Measurements from ENCODE around the gene ZNF254. TPM values are rescaled to one million over a fixed set of nuclear protein-coding genes. Genes with fewer than 3 reads are reported as not detected.

Gene ZNF254
- total RNA-seq, 2 donors from 2014 or later = 10.7 to 14.0 TPM

- peaks cover 46 to 48% of the 10 kb centered on the region in 2 donors for H3K9me3 Mint-ChIP-seq
- no peak overlapping the region for H3K27ac Mint-ChIP-seq
- no peak for DNase-seq (ENCODE audit: low spot score in 2 of 2)
- no peak for ATAC-seq
- peaks cover 55 to 61% of the 10 kb centered on the region in 2 donors for H3K36me3 Mint-ChIP-seq
These were observed 53.1 kb downstream of the ZNF254 start for GRCh38 chr19:24140099-24140498.

GRCh38 chr19:24140591-24140990 lies 53.6 kb downstream of the ZNF254 start:
- Mint-ChIP-seq H3K9me3 (peaks cover 43 to 46% of the 10 kb centered on the region in 2 donors), H3K36me3 (peaks cover 50 to 60% of the 10 kb centered on the region in 2 donors), H3K27ac (no peak overlapping the region)
- DNase-seq (ENCODE audit: low spot score in 2 of 2) = no peak
- ATAC-seq = no peak

DNA sequence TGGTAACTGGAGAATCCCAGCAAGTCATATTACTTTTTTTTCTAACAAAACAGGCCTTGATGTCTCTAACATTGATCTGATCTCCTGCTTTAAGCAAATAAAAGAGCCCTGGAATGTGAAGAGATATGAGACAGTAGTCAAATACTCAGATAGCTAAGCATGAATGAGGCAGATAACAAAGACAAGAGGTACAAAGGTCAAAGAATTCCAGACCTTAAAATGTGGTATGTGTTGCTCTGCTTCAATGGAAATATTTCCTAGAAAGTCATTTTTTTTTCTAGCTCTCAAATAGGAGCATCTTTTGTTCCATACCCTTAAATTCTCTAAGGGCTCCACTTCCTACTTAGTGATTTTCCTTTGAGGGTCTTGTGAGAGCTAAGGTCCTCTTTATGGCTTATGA lies 54.6 kb downstream of the ZNF254 start:
- ATAC-seq (no peak), DNase-seq (ENCODE audit: low spot score in 2 of 2) (no peak)
- H3K27ac Mint-ChIP-seq = no peak overlapping the region
- peaks cover 40 to 58% of the 10 kb centered on the region in 2 donors for H3K36me3 Mint-ChIP-seq
- peaks cover 36% of the 10 kb centered on the region in 2 donors for H3K9me3 Mint-ChIP-seq

- Mint-ChIP-seq H3K36me3 (peaks cover 32 to 47% of the 10 kb centered on the region in 2 donors), H3K9me3 (peaks cover 28 to 31% of the 10 kb centered on the region in 2 donors), H3K27ac (no peak overlapping the region)
- no peak for DNase-seq (ENCODE audit: low spot score in 2 of 2)
- ATAC-seq = no peak
These were observed 55.8 kb downstream of the ZNF254 start for GRCh38 chr19:24142771-24143170.

- Mint-ChIP-seq H3K9me3 (peaks cover 41 to 46% of the 10 kb centered on the region in 2 donors), H3K27ac (no peak overlapping the region), H3K36me3 (peaks cover 31 to 56% of the 10 kb centered on the region in 2 donors)
- ATAC-seq = no peak
- DNase-seq (ENCODE audit: low spot score in 2 of 2) = no peak
These were observed 72.7 kb downstream of the ZNF254 start for GRCh38 chr19:24159707-24160106.

- Mint-ChIP-seq H3K36me3 (peaks cover 20 to 63% of the 10 kb centered on the region in 2 donors), H3K27ac (no peak overlapping the region), H3K9me3 (peaks cover 28 to 56% of the 10 kb centered on the region in 2 donors)
- ATAC-seq (no peak), DNase-seq (ENCODE audit: low spot score in 2 of 2) (no peak)
These were observed 79.1 kb downstream of the ZNF254 start for GRCh38 chr19:24166055-24166454.

GRCh38 chr19:24173882-24174281 lies 86.9 kb downstream of the ZNF254 start:
- ATAC-seq (no peak), DNase-seq (ENCODE audit: low spot score in 2 of 2) (no peak)
- Mint-ChIP-seq H3K9me3 (peaks cover 15 to 37% of the 10 kb centered on the region in 2 donors), H3K27ac (no peak overlapping the region), H3K36me3 (peaks cover 20 to 52% of the 10 kb centered on the region in 2 donors)

GRCh38 chr19:24177686-24178085 lies 90.7 kb downstream of the ZNF254 start:
- H3K27ac Mint-ChIP-seq = no peak overlapping the region
- ATAC-seq (no peak), DNase-seq (ENCODE audit: low spot score in 2 of 2) (no peak)
- peaks cover 21 to 22% of the 10 kb centered on the region in 2 donors for H3K9me3 Mint-ChIP-seq
- peaks cover 16 to 58% of the 10 kb centered on the region in 2 donors for H3K36me3 Mint-ChIP-seq

DNA sequence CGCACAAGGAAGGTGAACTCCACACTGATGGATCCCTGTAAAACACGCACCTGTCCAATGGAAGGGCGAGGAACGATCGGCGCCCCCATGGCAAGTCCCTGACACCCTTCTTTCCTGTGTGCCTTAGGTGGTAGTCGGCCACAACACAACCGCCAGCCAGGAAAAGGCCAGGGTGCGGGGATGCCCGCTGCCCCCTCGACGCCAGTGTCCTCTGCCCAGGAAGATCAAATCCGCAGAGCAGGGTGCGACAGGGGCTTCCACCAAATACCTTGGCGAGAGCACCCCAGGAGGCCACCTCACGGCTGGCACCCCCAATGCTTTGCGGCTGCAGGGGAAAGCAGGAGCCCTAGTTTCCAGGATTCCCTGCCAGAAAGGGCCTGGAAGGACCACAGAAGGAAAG lies 91.2 kb downstream of the ZNF254 start:
- Mint-ChIP-seq H3K36me3 (peaks cover 16 to 58% of the 10 kb centered on the region in 2 donors), H3K27ac (no peak overlapping the region), H3K9me3 (peaks cover 21 to 22% of the 10 kb centered on the region in 2 donors)
- ATAC-seq (no peak), DNase-seq (ENCODE audit: low spot score in 2 of 2) (no peak)

Other genes starting within 250 kb of the ZNF254 start
- gene ZNF726, start 172.3 kb upstream of the ZNF254 start, total RNA-seq = 10 to 100 TPM; 15.7 to 24.4 TPM

Data from activated naive CD4-positive, alpha-beta T cell treated with anti-CD3 and anti-CD28 coated beads, Interleukin-2, amount 50 U/mL, for 72 hours (primary cell).